T47D (cell line): ENCODE results near the gene SLC52A3.

Experiments used
- DNase-seq, 2 experiments: peaks; one replicate each; pipeline versions ENCODE4 v3.0.0 to v3.0.0-alpha.2; 2011 to 2012; ENCODE audit warnings: low read depth in 1 of 2, low spot score in 1 of 2
- JUND ChIP-seq: IDR thresholded peaks from 2 replicates; pipeline ENCODE4 v1.6.1; 2012; ENCODE audit warnings: low read depth
- in situ Hi-C: cut with HindIII; loops from 2 replicates; pipeline ENCODE4 v1.10.0; 2016; ENCODE audit warnings: low sequenced_read_pairs, low pct_unique_long_range_greater_than_20kb

SLC52A3 gene

GRCh38 chr20:760751-761417 lies 7.4 kb downstream of the SLC52A3 start:
- in situ Hi-C loops = no loop called here
- TF ChIP-seq JUND = no peak
- no peak for DNase-seq

GRCh38 chr20:757506-757905 lies 10.8 kb downstream of the SLC52A3 start:
- no peak for TF ChIP-seq JUND
- DNase-seq = no peak
- in situ Hi-C loops = no loop called here

- in situ Hi-C loops = no loop called here
- no peak for DNase-seq
- TF ChIP-seq JUND = no peak
These were observed 12.4 kb downstream of the SLC52A3 start for GRCh38 chr20:755941-756340.

- no peak for TF ChIP-seq JUND
- DNase-seq = no peak
- in situ Hi-C loops = no loop called here
These were observed 13.4 kb downstream of the SLC52A3 start for GRCh38 chr20:754904-755303.

- in situ Hi-C loops = no loop called here
- TF ChIP-seq JUND = no peak
These were observed 14.2 kb downstream of the SLC52A3 start for GRCh38 chr20:753897-754635.

GRCh38 chr20:753136-753535 lies 15.2 kb downstream of the SLC52A3 start:
- no peak for TF ChIP-seq JUND
- in situ Hi-C loops = no loop called here
- no peak for DNase-seq

More at GRCh38 chr20:753897-754635, 14.2 kb downstream of the SLC52A3 start:
- peak in 1 of 2 experiments; percentile 76 for DNase-seq

GRCh38 chr20:752291-752690 lies 16.0 kb downstream of the SLC52A3 start:
- no peak for TF ChIP-seq JUND
- no peak for DNase-seq
- in situ Hi-C loops = no loop called here

GRCh38 chr20:751761-752160 lies 16.5 kb downstream of the SLC52A3 start:
- DNase-seq = no peak
- TF ChIP-seq JUND = no peak
- in situ Hi-C loops = no loop called here

GRCh38 chr20:750801-751200 lies 17.5 kb downstream of the SLC52A3 start:
- no peak for TF ChIP-seq JUND
- DNase-seq = peak in 1 of 2 experiments; percentile 47
- in situ Hi-C loops = no loop called here

- DNase-seq = peak in 1 of 2 experiments; percentile 25
- in situ Hi-C loops = no loop called here
- TF ChIP-seq JUND = no peak
These were observed 22.5 kb downstream of the SLC52A3 start for GRCh38 chr20:745683-746301.

GRCh38 chr20:742156-742555 lies 26.1 kb downstream of the SLC52A3 start:
- no peak for TF ChIP-seq JUND
- in situ Hi-C loops = no loop called here
- no peak for DNase-seq

GRCh38 chr20:741620-742019 lies 26.7 kb downstream of the SLC52A3 start:
- no peak for TF ChIP-seq JUND
- DNase-seq = no peak
- in situ Hi-C loops = no loop called here

- in situ Hi-C loops = no loop called here
- TF ChIP-seq JUND = no peak
- peak in 1 of 2 experiments; percentile 69 for DNase-seq
These were observed 28.1 kb downstream of the SLC52A3 start for GRCh38 chr20:740162-740561.
